Erythroblast (primary cell): ENCODE results near the gene HDAC7.

ENCODE experiments used
- GATA1 ChIP-seq: IDR thresholded peaks from 2 replicates; pipeline ENCODE4 v1.6.1; 2011; ENCODE audit warnings: low read depth, mild to moderate bottlenecking, control low read depth, low read length, moderate library complexity
- POLR2A ChIP-seq: IDR thresholded peaks from 2 replicates; pipeline ENCODE4 v1.6.1; 2011; ENCODE audit warnings: mild to moderate bottlenecking, low read length

- TF ChIP-seq POLR2A (no peak), GATA1 (no peak)
Measured at GRCh38 chr12:47801170-47801903, 18.4 kb downstream of the HDAC7 start.
